Left ventricle myocardium inferior (tissue), 1 donor: ENCODE measurements around the gene C11orf68. TPM values are rescaled to one million over a fixed set of nuclear protein-coding genes. Genes with fewer than 3 reads are reported as not detected.

Experiments
- DNase-seq: peaks from one replicate; pipeline ENCODE4 v3.0.0-alpha.2; 2020
- H3K27ac ChIP-seq: fragments of 200-600 bp; replicated peaks from 2 replicates; pipeline ENCODE4 v1.8.0; 2021
- H3K27me3 ChIP-seq: fragments of 200-600 bp; 2 replicates; pipeline ENCODE4 v1.8.0; 2021; ENCODE audit warnings: low read depth
- H3K36me3 ChIP-seq: fragments of 200-600 bp; 2 replicates; pipeline ENCODE4 v1.8.0; 2021
- H3K4me1 ChIP-seq: fragments of 200-600 bp; 2 replicates; pipeline ENCODE4 v1.8.0; 2021
- H3K4me3 ChIP-seq: fragments of 200-600 bp; 2 replicates; pipeline ENCODE4 v1.8.0; 2021; ENCODE audit warnings: mild to moderate bottlenecking, moderate library complexity
- H3K9me3 ChIP-seq: fragments of 200-600 bp; replicated peaks from 2 replicates; pipeline ENCODE4 v1.8.0; 2021
- intact Hi-C: fragments of 100-400 bp; cut with micrococcal nuclease; formaldehyde crosslinking; loops from one replicate; pipeline ENCODE4 v1.11.0; 2022
- total RNA-seq: library from RNA; stranded (reverse); fragmentation: NEBNext Ultra II Directional; extraction: Animal tissue kit (Norgen Biotek cat#: 25700); gene quantifications from one replicate; pipeline ENCODE4 v1.2.1, GENCODE V29; 2021
- TF ChIP-seq, protein P1 (sequence below): fragments of 200-600 bp; IDR thresholded peaks from 2 replicates; pipeline ENCODE4 v1.8.0; 2021; ENCODE audit warnings: antibody characterized with exemption, mild to moderate bottlenecking, borderline replicate concordance
- donor health status: DM: no; HTN: yes; CAD: no; lungs with severe emphysema.

The C11orf68 gene
- total RNA-seq, 1 donor from 2014 or later: 37.3 TPM

GRCh38 chr11:65891219-65892136 lies 27.4 kb downstream of the C11orf68 start:
- Histone ChIP-seq H3K27me3 (no peaks in the 10 kb centered on the region), H3K9me3 (no peaks in the 10 kb centered on the region), H3K4me1 (peaks cover 77% of the 10 kb centered on the region), H3K27ac (peak overlapping the region; percentile 99), H3K36me3 (peaks cover 6% of the 10 kb centered on the region), H3K4me3 (peak overlapping the region; percentile 81)
- DNase-seq: peak; percentile 64
- intact Hi-C loops: no loop called here
- TF ChIP-seq, protein P1, sequence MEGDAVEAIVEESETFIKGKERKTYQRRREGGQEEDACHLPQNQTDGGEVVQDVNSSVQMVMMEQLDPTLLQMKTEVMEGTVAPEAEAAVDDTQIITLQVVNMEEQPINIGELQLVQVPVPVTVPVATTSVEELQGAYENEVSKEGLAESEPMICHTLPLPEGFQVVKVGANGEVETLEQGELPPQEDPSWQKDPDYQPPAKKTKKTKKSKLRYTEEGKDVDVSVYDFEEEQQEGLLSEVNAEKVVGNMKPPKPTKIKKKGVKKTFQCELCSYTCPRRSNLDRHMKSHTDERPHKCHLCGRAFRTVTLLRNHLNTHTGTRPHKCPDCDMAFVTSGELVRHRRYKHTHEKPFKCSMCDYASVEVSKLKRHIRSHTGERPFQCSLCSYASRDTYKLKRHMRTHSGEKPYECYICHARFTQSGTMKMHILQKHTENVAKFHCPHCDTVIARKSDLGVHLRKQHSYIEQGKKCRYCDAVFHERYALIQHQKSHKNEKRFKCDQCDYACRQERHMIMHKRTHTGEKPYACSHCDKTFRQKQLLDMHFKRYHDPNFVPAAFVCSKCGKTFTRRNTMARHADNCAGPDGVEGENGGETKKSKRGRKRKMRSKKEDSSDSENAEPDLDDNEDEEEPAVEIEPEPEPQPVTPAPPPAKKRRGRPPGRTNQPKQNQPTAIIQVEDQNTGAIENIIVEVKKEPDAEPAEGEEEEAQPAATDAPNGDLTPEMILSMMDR: peak; percentile 51

DNA sequence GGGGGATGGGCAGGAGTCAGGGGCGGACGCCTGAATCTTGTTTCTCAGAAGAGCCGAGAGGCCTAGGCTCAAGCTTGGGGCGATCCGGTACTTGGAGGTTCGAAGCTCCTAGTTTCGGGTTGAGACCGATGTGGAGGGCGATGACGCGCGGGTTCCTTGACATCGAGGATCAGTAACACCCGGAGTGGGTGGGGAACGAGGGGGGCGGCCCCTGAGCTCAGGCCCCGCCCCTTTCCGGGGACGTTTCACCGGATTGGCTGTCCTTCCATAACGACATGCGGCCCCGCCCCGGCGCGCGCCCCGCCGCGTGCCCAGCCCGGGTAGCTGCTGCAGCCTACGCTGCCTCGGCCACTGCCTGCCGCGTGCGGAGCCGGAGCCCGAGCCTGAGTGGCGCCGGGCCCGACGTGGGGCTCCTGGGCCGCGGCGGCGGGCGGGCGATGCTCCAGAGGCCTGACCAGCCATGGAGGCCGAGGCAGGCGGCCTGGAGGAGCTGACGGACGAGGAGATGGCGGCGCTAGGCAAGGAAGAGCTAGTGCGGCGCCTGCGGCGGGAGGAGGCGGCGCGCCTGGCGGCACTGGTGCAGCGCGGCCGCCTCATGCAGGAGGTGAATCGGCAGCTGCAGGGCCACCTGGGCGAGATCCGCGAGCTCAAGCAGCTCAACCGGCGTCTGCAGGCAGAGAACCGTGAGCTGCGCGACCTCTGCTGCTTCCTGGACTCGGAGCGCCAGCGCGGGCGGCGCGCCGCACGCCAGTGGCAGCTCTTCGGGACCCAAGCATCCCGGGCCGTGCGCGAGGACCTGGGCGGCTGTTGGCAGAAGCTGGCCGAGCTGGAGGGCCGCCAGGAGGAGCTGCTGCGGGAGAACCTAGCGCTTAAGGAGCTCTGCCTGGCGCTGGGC lies 28.3 kb downstream of the C11orf68 start, which contains the start of gene CCDC85B:
Gene CCDC85B (plus strand): TSS at position 350 of the 895 bp plus-strand sequence. CDS start 111 bp downstream, at position 461.
- Histone ChIP-seq H3K36me3 (peaks cover 14% of the 10 kb centered on the region), H3K27me3 (no peaks in the 10 kb centered on the region), H3K4me3 (peak within 1 kb of the TSS; percentile 81), H3K27ac (peak within 1 kb of the TSS; percentile 99), H3K9me3 (no peaks in the 10 kb centered on the region), H3K4me1 (peaks cover 79% of the 10 kb centered on the region)
- peak; percentile 99 for DNase-seq
- intact Hi-C loops: no loop called here
- TF ChIP-seq, protein P1: peak; percentile 35

- Histone ChIP-seq H3K27ac (peak within 1 kb of the TSS; percentile 99), H3K4me1 (peaks cover 77% of the 10 kb centered on the region), H3K9me3 (no peaks in the 10 kb centered on the region), H3K36me3 (peaks cover 31% of the 10 kb centered on the region), H3K27me3 (no peaks in the 10 kb centered on the region), H3K4me3 (peak within 1 kb of the TSS; percentile 81)
- TF ChIP-seq, protein P1: peak; percentile 84
- DNase-seq: peak; percentile 98
- intact Hi-C loops: loop anchor here (10.0 kb wide), 1 partner anchor 107 kb away; no protein-coding TSS in a partner anchor
These were observed 30.6 kb downstream of the C11orf68 start, which contains the start of gene FIBP for GRCh38 chr11:65888163-65888814. Gene FIBP (minus strand): TSS chr11:65888471. CDS start chr11:65888418, 53 bp downstream.

GRCh38 chr11:65887723-65888162 lies 31.1 kb downstream of the C11orf68 start:
- peaks cover 37% of the 10 kb centered on the region for H3K36me3 ChIP-seq
- intact Hi-C loops: loop anchor here (10.0 kb wide), 1 partner anchor 107 kb away; no protein-coding TSS in a partner anchor
- TF ChIP-seq, protein P1: no peak
- H3K9me3 ChIP-seq: no peaks in the 10 kb centered on the region
- H3K4me3 ChIP-seq: peak overlapping the region; percentile 81
- no peak for DNase-seq
- H3K27ac ChIP-seq: peak overlapping the region; percentile 99
- peaks cover 72% of the 10 kb centered on the region for H3K4me1 ChIP-seq
- H3K27me3 ChIP-seq: no peaks in the 10 kb centered on the region
